Gastrocnemius medialis (tissue), 4 donors: ENCODE results near the gene TMCC3. TPM values are rescaled to one million over a fixed set of nuclear protein-coding genes. Genes with fewer than 3 reads are reported as not detected.

Experiments
- ATAC-seq, 2 donors: fragments of 150-250 bp; one replicate each; pipeline ENCODE4 v1.9.1; 2016
- DNase-seq, 2 donors: peaks; one replicate each; pipeline ENCODE4 v3.0.0-alpha.2; 2019
- H3K27ac ChIP-seq, 4 donors: fragments of 200-600 bp; sonication (generic); 1 replicate in 1 of 4; 2 replicates in 3 of 4; pipeline ENCODE4 v1.5.1; 2016 to 2018; ENCODE audit warnings: mild to moderate bottlenecking in 2 of 4, moderate library complexity in 1 of 4
- H3K27me3 ChIP-seq, 3 donors: fragments of 200-600 bp; sonication (generic) in 2 of 3; 1 replicate in 1 of 3; 2 replicates in 2 of 3; pipeline versions ENCODE4 v1.5.1 to v1.6.0; 2016 to 2019; ENCODE audit warnings: mild to moderate bottlenecking in 1 of 3, moderate library complexity in 1 of 3
- H3K36me3 ChIP-seq, 2 donors: fragments of 200-600 bp; sonication (generic) in 1 of 2; one replicate each; pipeline ENCODE4 v1.5.1; 2017 to 2018
- H3K4me1 ChIP-seq, 2 donors: fragments of 200-600 bp; sonication (generic) in 1 of 2; one replicate each; pipeline ENCODE4 v1.5.1; 2016 to 2017; ENCODE audit warnings: mild to moderate bottlenecking in 2 of 2
- H3K4me3 ChIP-seq, 4 donors: fragments of 200-600 bp; sonication (generic) in 3 of 4; 1 replicate in 1 of 4; 2 replicates in 3 of 4; pipeline ENCODE4 v1.5.1; 2016 to 2019; ENCODE audit warnings: mild to moderate bottlenecking in 2 of 4
- H3K9me3 ChIP-seq, 3 donors: fragments of 200-600 bp; sonication (generic) in 2 of 3; 1 replicate in 1 of 3; 2 replicates in 2 of 3; pipeline ENCODE4 v1.5.1; 2016 to 2019
- POLR2A ChIP-seq, 2 donors: fragments of 450-650 bp; IDR thresholded peaks; one replicate each; pipeline ENCODE4 v1.6.1; 2017; ENCODE audit warnings: antibody characterized with exemption in 2 of 2, mild to moderate bottlenecking in 2 of 2, moderate library complexity in 2 of 2
- in situ Hi-C, 4 donors: fragments of 200-750 bp; cut with MboI; loops; one replicate each; pipeline versions ENCODE4 v1.15.0 to v1.8.0; 2017; ENCODE audit warnings: low sequenced_read_pairs in 4 of 4
- intact Hi-C: fragments of 100-400 bp; cut with DNase I; formaldehyde crosslinking; loops from one replicate; pipeline ENCODE4 v1.15.1; 2023; ENCODE audit warnings: low total_unique reads
- microRNA-seq, 2 donors: library from miRNA; unstranded; fragments of <30 nt; microRNA quantifications; one replicate each; pipeline ENCODE4, GENCODE V29; 2016; ENCODE audit warnings: borderline replicate concordance in 2 of 2
- total RNA-seq, 4 donors: library from RNA; depleted of rRNA; stranded (reverse); fragments of >200 nt; gene quantifications; one replicate each; pipeline versions ENCODE4 v1.1.0 to v1.2.3, GENCODE V29; 2016
- TF ChIP-seq, protein P1 (sequence below), 5 experiments: fragments of 450-650 bp in 3 of 5; fragments of 200-600 bp in 2 of 5; sonication (generic) in 2 of 5; IDR thresholded peaks in 4 of 5; conservative IDR thresholded peaks in 1 of 5; 1 replicate in 4 of 5; 2 replicates in 1 of 5; pipeline ENCODE4 v1.5.1; 2016 to 2019; ENCODE audit warnings: antibody characterized with exemption in 5 of 5, mild to moderate bottlenecking in 3 of 5, moderate library complexity in 3 of 5

Gene TMCC3
- total RNA-seq, 4 donors from 2014 or later = 17.2 to 51.6 (median 39.5) TPM

DNA sequence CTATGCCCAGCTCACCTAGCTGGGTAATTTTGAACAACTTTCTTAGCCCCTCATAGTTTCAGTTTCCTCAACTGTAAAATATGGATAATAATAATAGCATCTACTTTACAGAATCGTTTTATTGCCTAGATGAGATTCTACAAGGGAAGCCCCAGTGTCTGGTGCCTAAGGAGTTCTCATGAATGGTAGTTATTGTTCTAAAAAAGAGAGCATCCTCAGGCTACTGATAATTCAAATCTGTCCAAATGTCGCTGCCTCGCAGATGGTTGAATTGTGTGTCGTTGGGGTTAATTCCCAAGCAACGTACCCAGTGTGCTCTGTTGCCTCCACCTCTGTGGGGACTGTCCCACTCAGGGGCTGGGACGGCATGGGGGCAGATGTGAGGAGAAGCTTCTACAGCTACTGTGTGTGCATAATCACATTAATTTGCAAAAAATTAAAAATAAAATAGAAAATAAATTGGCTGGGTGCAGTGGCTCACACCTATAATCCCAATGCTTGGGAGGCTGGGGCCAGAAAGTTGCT lies 119.1 kb downstream of the TMCC3 start:
- in situ Hi-C loops (loop anchor here in 3 of 4 donors (5.0 kb wide), 2 partner anchors 394 to 399 kb away; no protein-coding TSS in a partner anchor), intact Hi-C loops (loop anchor here (5.0 to 10.0 kb wide), 2 partner anchors 196 to 384 kb away; partner anchors contain the start of gene PLXNC1)
- H3K36me3 ChIP-seq = no peaks in the 10 kb centered on the region
- no peak for DNase-seq
- no peak overlapping the region for H3K27ac ChIP-seq
- H3K4me1 ChIP-seq = no peaks in the 10 kb centered on the region
- H3K9me3 ChIP-seq = no peaks in the 10 kb centered on the region
- no peak for TF ChIP-seq POLR2A (IDR thresholded peaks at IDR 0.05)
- TF ChIP-seq, protein P1, sequence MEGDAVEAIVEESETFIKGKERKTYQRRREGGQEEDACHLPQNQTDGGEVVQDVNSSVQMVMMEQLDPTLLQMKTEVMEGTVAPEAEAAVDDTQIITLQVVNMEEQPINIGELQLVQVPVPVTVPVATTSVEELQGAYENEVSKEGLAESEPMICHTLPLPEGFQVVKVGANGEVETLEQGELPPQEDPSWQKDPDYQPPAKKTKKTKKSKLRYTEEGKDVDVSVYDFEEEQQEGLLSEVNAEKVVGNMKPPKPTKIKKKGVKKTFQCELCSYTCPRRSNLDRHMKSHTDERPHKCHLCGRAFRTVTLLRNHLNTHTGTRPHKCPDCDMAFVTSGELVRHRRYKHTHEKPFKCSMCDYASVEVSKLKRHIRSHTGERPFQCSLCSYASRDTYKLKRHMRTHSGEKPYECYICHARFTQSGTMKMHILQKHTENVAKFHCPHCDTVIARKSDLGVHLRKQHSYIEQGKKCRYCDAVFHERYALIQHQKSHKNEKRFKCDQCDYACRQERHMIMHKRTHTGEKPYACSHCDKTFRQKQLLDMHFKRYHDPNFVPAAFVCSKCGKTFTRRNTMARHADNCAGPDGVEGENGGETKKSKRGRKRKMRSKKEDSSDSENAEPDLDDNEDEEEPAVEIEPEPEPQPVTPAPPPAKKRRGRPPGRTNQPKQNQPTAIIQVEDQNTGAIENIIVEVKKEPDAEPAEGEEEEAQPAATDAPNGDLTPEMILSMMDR (IDR thresholded peaks at IDR 0.05 in 4 of 5, conservative IDR thresholded peaks at IDR 0.05 in 1 of 5) = no peak
- no peak overlapping the region for H3K4me3 ChIP-seq
- no peaks in the 10 kb centered on the region for H3K27me3 ChIP-seq
- ATAC-seq = no peak

DNA sequence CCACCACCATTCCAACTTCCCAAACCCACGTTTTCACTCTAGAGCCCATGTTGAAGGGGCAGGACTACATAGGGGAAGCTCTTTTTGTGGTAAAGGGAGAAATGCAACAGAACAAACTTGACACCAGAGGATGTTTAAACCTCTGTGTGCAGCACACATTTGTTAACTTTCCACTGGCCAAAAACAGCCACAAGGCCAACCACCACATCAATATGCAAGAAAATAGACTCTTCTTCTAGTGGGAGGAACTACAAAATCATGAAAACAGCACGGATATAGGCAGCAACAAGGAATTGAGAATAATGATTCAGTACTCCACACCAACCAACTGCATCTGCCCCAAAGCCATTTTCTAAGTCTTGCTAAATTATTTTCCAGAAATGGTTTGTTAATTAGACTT lies 124.4 kb downstream of the TMCC3 start:
- ATAC-seq (no peak), DNase-seq (no peak)
- Histone ChIP-seq H3K4me3 (no peak overlapping the region), H3K4me1 (no peaks in the 10 kb centered on the region), H3K27ac (no peak overlapping the region), H3K27me3 (no peaks in the 10 kb centered on the region), H3K36me3 (no peaks in the 10 kb centered on the region), H3K9me3 (no peaks in the 10 kb centered on the region)
- intact Hi-C loops (no loop called here), in situ Hi-C loops (loop anchor here in 1 of 4 donors (5.0 kb wide), 1 partner anchor 389 kb away; no protein-coding TSS in a partner anchor)
- TF ChIP-seq POLR2A (IDR thresholded peaks at IDR 0.05) = no peak
- TF ChIP-seq, protein P1 (IDR thresholded peaks at IDR 0.05 in 4 of 5, conservative IDR thresholded peaks at IDR 0.05 in 1 of 5) = no peak

Small RNAs within 50 kb of the gene (microRNA-seq; reads per million reads assigned to microRNA genes)
- 0 reads per million in 2 donors for gene MIR5700

Other genes starting within 250 kb of the TMCC3 start
- 10 to 100 TPM in 2 of 4 donors, 1 to 10 TPM in 2; 3.5 to 19.5 (median 11.2) TPM for gene CEP83, start 190.7 kb downstream of the TMCC3 start, total RNA-seq